ENCODE data around the gene AGO3.
A peak's percentile ranks its signal among the peaks of the same experiment; 100 is the strongest.
"Not testable (repeated sequence)": the region's sequence is repeated elsewhere in the genome, so short reads cannot be mapped to it uniquely, and the experiment has no call there.

The AGO3 gene

GRCh38 chr1:36014722-36015220, 83.9 kb downstream of the AGO3 start:
- DNase-seq, result no peak

DNA sequence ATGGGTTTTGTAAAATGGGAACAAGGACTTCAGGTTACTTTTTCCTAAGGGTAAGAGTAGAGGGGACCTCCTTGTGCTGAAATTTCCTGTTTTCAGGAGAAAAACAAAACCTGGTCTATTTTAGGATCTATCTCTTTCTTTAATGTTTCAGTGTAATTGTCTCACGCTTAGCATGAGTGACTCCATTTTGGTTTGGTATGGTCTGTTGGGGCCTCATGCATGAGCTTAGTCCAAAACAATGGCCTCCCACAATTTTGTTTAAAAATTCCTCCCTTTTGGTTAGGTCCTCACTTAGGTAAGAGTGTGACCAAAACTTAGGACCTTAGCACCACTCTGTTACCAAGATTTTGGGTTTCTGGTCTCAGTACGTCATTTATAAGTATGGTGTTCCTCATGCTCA, 85.8 kb downstream of the AGO3 start:
- DNase-seq, result no peak

DNA sequence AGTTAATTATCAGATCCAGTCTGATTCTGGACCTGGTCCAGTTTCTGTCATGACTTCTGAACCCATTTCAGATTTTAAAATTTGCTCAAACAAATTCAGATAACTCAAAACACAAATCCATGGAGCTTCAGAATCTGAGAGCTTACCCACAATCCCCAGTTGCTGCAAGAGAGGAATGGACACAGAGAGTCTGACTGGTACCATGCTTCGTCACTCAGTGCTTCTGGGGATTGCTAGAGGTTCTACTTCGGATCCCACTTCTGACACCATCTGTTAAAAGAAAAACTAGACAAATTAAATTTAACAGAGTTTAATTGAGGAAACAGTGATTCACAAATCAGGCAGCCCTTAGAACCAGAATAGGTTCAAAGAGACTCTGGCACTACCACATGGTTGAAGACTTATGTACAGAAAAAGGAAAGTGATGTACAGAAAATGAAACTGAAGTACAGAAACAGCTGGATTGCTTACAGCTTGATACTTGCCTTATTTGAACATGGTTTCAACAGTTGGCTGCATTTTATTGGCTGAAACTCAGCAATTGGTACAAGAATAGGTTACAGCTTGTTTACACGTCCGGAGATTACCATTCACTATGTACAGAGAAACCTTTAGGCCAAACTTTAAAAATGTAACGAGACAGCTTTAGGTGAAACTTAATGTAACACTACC, 92.3 kb downstream of the AGO3 start:
- DNase-seq, result no peak

- DNase-seq, result not testable (repeated sequence)
Measured at GRCh38 chr1:36024024-36024423, 93.1 kb downstream of the AGO3 start.

- no peak for DNase-seq
Measured at GRCh38 chr1:36024847-36025246, 93.9 kb downstream of the AGO3 start.

- no peak for DNase-seq
Measured at GRCh38 chr1:36027766-36028165, 96.9 kb downstream of the AGO3 start.

DNA sequence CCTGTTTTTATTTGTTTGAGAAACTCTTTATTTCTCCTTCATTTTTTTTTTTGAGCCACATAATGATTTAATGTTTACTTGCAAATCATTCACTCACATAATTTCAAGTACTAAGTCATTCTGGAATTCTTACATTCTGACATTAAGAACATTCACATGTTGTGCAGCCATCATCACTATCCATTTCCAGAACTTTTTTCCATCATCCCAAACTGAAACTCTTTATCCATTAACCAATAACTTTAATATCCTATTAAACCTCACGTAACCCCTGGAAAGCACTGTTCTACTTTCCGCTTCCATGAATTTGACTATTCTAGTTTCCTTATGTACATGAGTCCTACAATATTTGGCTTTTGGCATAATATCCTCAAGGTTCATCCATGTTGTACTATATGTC, 100.5 kb downstream of the AGO3 start:
- no peak for DNase-seq

DNA sequence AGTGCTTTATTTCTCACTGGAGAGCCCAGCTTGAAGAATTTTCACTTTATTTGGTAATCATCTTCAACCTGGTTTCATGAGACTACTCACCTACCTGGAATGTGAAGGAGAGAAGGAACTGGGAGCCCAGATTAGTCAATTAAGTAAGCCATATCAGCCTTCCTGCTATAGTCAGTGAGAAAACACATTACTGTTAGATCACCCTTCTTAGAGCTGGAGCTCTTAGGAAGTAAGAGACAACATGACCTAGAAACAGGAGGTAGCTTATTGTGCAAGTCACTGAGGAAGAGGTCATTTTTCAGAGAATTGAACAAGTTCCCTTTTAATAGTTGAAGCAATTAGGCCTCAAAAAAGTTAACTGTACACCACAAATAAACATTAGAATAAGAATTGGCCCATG, 103.8 kb downstream of the AGO3 start:
- DNase-seq, result peak; percentile 26

DNA sequence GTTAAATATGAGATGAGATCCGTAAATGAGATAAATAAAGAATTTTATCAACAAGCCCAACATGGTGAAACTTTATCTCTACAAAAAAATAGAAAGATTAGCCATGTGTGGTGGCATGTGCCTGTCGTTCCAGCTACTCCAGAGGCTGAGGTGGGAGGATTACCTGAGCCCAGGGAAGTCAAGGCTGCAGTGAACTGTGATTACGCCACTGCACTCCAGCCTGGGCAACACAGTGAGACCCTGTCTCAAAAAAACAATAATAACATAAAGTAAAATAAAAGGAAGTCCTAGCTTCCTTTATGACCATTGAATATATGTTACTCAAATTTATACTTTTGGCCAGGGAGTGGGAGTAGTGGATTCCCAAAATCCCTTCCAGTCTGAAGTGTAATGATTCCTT, 104.2 kb downstream of the AGO3 start:
- no peak for DNase-seq

GRCh38 chr1:36040238-36040637, 109.3 kb downstream of the AGO3 start:
- no peak for DNase-seq

DNA sequence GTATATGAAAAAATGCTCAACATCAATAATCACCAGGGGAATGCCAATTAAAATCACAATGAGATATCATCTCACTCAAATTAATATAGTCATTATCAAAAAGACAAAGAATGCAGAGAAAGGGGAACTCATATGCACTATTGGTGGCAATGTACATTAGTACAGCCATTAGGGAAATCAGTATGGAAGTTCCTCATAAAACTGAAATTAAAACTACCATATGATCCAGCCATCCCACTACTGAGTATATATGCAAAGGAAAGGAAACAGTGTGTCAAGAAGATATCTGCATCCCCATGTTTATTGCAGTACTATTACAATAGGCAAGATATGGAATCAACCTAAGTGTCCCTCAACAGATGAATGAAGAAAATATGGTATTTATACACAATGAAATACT, 120.9 kb downstream of the AGO3 start:
- no peak for DNase-seq

DNA sequence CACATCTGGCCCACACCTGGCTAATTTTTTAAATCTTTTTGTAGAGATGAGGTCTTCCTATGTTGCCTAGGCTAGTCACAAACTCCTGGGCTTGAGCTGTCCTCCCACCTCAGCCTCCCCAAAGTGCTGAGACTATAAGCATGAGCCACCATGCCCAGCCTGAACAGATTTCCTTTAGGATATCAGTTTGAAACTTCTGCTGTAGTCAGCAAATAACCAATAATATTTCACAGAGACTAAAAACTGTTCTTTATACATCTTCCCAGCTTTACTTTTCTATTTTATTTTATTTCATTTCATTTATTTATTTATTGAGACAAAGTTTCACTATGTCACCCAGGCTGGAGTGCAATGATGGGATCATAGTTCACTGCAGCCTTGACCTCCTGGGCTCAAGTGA, 123.1 kb downstream of the AGO3 start:
- DNase-seq, result no peak

- no peak for DNase-seq
Measured at GRCh38 chr1:36055706-36056105, 124.8 kb downstream of the AGO3 start.

GRCh38 chr1:36062315-36062714, 131.4 kb downstream of the AGO3 start:
- no peak for DNase-seq

DNA sequence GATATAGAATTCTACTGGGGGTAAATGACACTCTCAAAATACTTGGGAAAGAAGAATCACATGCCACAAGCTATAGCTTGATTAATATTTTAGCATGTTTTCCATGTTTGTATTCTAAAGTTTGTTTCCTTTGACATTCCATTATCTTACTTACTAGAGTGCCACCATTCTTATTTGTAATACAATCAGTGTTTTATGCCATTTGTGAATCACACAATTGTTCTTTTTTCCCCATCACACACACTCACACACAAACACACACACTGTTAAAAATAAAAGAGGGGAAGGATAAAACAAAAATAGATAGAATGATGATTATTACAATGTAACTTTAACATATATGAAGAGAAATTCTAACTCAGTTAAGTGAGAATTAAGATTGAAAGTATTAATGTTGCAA, 137.0 kb downstream of the AGO3 start:
- no peak for DNase-seq

- DNase-seq, result no peak
Measured at GRCh38 chr1:36068866-36069265, 138.0 kb downstream of the AGO3 start.

DNA sequence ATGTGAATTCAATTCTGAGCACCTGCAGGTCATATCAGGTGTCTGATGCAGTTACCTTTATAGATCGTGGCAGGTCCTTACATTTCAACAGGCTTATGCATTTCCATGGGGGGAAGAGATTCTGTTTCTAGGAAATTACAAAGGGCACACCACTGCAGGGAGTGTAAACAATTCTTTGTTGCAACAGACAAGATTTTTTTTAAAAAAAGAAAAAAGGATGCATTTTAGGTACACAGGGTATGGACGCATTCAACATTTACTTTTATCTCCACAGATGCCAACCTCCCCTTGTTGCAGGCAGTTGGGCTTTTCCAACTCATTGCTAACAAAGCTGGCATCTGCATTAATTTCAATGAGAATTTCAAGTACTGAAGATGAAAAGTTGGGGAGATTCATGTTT, 139.4 kb downstream of the AGO3 start:
- no peak for DNase-seq

- no peak for DNase-seq
Measured at GRCh38 chr1:36076979-36077573, 146.2 kb downstream of the AGO3 start.

GRCh38 chr1:36080236-36080635, 149.3 kb downstream of the AGO3 start:
- DNase-seq, result no peak

GRCh38 chr1:36080801-36081200, 149.9 kb downstream of the AGO3 start:
- no peak for DNase-seq

DNA sequence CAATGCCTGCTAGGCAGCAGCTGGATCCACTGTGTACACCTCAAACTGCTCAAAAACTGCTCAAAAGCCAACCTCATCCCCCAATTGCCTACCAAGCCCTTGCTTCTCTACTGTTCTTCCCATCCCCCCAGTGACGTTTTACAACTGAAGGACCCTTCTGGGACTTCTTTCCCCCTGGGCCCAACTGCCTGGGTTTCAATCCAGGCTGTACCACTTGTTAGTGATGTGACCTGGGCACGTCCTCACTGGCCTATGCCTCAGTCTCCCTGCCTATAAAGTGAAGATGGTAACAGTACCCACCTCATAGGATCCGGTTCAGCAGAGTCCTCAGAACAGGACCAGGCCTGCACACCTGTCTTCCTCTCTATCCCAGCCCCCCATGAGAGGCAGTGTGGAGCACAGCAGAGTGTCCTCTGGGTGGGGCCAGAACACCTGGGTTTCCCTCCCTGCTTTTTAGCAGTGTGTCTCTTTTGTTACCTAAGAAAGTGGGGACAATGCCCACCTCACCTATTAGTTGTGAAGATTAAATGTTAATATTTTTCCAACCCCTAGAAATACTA, 151.1 kb downstream of the AGO3 start:
- no peak for DNase-seq

GRCh38 chr1:36083219-36083618, 152.3 kb downstream of the AGO3 start:
- DNase-seq, result no peak

- peak; percentile 9 for DNase-seq
Measured at GRCh38 chr1:36083635-36084496, 153.0 kb downstream of the AGO3 start, which contains the start of gene TEKT2. Gene TEKT2 (plus strand): TSS chr1:36084094. CDS start chr1:36084922, 828 bp downstream.
